ENCODE results near the gene FRYL. TPM values are rescaled to one million over a fixed set of nuclear protein-coding genes. Genes with fewer than 3 reads are reported as not detected.

FRYL gene
- total RNA-seq, 1 donor from 2014 or later = 60.7 TPM

DNA sequence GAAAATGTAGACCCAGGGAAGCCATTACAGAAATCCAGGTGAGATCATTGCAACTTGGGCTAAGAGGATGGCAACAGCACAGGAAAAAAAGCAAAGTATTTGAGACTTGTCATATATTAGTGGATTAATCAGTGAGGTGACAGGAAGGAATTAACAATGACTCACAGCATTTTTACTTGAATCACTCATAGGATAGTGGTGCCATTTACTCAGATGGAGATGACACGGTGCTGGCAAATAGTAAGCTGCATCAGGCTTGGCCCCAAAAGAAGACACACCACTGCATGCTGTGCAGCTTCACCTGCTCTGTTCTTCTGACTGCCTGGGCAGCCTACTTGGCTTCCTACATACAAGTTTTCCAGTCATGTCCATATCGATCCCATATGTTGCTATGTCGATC lies 144.8 kb downstream of the FRYL start:
- DNase-seq (ENCODE audit: low spot score in 2 of 2) = no peak

GRCh38 chr4:48634688-48635308 lies 145.3 kb downstream of the FRYL start:
- DNase-seq (ENCODE audit: low spot score in 2 of 2) (no peak), FAIRE-seq (no peak)

More for the DNA sequence above, 144.8 kb downstream of the FRYL start:
- FAIRE-seq = no peak

GRCh38 chr4:48633657-48634056 lies 146.4 kb downstream of the FRYL start:
- FAIRE-seq = peak; percentile 19

DNA sequence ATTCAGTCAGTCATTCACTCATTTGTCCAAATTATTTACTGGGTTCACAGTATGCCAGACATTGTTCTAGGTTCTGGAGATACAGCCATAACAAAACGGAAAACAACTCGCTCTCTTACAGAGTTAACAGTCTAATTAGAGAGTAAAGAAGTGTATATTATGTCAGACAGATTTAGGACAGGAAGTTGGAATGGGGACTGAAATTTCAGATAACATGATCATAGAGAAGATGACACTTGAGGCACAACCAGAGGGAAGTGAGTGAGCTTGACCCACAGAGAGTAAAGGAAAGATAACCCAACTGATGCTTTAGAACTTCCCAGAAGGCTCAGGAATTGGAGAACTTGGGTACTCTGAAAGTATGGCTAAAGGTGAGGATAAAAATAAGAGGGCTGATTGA lies 150.6 kb downstream of the FRYL start:
- DNase-seq (ENCODE audit: low spot score in 2 of 2) (no peak), FAIRE-seq (no peak)

More at GRCh38 chr4:48633657-48634056, 146.4 kb downstream of the FRYL start:
- no peak for DNase-seq (ENCODE audit: low spot score in 2 of 2)

DNA sequence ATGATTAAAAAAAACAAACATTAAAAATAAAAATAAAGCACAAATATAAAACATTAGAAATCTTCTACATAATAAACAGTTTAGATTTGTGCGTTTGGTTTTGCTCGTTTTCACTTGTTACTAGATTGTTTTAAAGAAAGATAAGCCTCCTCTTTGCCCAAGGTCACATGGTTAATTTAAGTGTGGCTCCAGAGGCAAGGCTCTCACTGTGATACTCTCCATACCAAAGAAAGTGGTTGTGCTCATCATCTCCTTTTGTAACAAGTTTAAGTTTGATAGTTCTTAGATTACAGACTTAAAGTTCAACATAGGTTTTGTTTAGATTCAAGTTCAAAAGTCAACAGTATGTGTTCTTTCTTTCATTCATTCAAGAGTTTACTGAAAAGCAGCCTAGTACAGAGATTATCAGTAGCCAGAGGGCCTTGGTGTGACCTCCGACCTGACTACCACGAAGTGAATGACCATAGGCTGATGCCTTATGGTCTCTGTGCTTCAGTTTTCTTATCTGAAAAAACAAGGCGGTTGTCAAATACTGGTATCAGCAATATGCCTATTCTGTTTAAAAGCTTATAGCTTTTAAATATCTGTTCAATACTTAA lies 156.8 kb downstream of the FRYL start:
- DNase-seq (ENCODE audit: low spot score in 2 of 2) (no peak), FAIRE-seq (no peak)

DNA sequence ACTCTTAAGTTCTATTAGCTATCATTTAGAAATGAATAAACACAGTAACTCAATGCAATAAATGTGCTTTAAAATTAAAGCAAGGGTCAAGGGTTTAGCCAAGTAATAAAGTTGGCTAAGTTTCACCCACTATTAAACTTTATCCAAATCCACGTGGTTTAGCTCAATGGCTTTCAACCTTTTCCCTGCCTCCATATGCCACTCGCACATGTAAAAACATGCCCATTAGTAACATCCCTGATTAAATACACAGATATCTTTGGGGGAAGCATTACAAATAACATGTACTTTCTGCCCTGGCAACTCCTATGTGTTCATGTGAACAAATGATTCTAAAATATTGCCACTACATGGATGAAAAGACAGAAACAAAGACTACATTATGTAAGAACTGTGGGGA lies 159.2 kb downstream of the FRYL start:
- DNase-seq (ENCODE audit: low spot score in 2 of 2) = no peak
- FAIRE-seq = no peak

DNA sequence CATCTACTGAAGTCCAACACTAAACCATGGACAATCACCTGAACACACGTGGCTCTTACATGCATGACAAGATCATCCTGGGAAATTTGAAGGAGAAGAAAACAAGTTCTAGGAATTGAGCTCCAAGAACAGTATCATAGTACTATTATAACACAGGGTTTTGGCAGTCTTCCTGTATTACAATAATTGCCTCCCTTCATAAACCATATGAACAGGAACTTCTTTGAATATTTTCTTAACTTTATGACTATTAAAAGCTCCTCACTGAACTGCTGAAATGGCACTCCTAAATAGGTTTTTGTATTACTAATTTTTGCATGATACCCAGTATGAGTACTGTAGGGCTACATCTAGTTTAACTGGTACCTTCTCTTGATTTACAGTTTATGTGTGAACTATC lies 160.0 kb downstream of the FRYL start:
- DNase-seq (ENCODE audit: low spot score in 2 of 2) (no peak), FAIRE-seq (no peak)

- DNase-seq (ENCODE audit: low spot score in 2 of 2) (no peak), FAIRE-seq (no peak)
Measured at GRCh38 chr4:48604527-48604926, 175.6 kb downstream of the FRYL start.

DNA sequence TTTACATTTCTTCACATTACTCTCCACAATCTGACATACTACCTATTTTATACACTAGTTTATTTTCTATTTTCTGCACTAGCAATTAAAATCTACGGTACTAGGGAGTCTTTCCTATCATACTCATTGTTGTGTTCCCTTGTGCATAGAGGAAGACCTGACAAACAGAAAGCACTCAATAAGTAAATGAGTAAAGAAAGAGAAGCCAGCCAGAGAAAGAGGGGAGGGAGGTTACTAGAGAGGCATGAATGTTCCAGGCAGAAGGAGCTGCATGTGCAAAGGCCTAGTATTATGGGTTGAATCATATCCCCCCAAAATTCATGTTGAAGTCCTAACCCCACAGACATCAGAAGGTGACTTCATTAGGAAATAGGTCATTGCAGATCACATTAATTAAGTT lies 176.0 kb downstream of the FRYL start:
- no peak for FAIRE-seq
- DNase-seq (ENCODE audit: low spot score in 2 of 2) = no peak

GRCh38 chr4:48603366-48604003 lies 176.6 kb downstream of the FRYL start:
- FAIRE-seq (no peak), DNase-seq (ENCODE audit: low spot score in 2 of 2) (no peak)

DNA sequence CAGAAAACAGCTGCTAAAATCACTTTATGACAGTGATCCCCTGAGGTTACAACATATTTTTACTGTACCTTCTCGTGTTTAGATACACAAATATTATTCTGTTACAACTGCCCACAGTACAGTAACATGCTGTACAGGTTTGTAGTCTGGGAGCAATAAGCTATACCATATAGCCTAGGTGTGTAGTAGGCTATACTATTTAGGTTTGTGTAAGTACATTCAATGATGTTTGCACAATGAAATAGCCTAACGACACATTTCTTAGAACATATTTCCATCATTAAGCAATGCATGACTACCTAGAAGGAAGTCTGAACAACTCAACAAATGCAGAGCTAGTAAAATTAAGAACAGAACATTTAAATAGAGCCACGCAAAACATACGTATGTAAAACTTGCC lies 177.3 kb downstream of the FRYL start:
- DNase-seq (ENCODE audit: low spot score in 2 of 2) (no peak), FAIRE-seq (no peak)

GRCh38 chr4:48602222-48602621 lies 177.9 kb downstream of the FRYL start:
- FAIRE-seq (no peak), DNase-seq (ENCODE audit: low spot score in 2 of 2) (no peak)

DNA sequence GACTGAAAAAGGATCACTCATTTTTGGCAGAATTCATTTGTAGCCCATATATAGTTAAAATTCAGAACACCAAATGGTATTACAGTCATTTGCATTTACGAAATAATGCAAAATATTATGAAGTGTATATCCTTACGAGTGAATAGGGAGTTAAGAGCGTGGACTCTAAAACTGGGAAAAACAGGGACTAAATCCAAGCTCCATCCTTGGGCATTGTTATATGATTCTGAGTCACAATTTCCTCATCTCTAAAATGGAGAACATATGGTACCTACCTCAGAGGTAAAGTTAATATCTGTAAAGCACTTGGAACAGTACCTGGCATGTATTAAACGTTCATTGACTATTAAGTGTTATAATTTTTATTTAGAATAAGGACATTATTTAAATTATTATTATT lies 183.7 kb downstream of the FRYL start:
- DNase-seq (ENCODE audit: low spot score in 2 of 2) = no peak
- peak; percentile 8 for FAIRE-seq

DNA sequence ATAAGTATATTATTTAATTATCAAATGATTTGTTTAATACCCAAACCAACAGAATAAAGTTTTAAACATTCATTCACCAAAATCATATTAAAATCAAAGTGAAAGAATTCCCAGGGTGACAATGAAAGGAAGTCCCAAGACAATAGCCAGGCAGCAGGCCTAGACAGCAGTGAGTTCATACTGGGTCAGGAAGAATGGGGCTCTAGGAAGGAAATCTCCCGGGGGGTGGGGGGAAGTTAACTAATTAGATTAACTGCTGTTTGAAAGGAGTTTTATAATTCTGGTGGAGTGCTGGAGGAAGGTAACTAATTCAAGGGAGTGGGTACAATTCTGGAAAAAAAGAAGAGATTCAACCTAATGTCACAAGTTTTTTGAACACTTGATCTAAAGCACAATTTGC lies 185.9 kb downstream of the FRYL start:
- FAIRE-seq = no peak

DNA sequence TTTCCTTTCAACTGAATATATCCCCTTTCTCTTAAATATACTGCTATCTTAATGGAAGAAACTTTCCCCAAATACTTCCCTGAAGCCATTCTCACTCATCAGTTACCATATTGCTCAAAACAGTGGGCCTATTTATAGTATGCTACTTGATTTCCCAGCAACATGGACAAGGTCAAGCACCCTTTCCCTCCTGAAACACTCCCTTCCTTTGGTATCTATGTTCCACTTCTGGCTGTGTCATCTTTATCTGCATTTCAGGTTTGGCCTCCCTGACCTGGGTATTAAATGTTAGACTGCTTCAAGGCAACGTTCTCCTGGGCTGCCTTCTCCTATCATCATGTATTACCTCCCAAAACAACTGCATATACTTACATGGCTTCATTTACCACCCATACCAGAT lies 188.7 kb downstream of the FRYL start:
- DNase-seq (ENCODE audit: low spot score in 2 of 2) (no peak), FAIRE-seq (no peak)

More for the DNA sequence above, 185.9 kb downstream of the FRYL start:
- DNase-seq (ENCODE audit: low spot score in 2 of 2) = no peak

- DNase-seq (ENCODE audit: low spot score in 2 of 2) = no peak
Measured at GRCh38 chr4:48590884-48591283, 189.2 kb downstream of the FRYL start.

GRCh38 chr4:48589098-48589445 lies 191.0 kb downstream of the FRYL start:
- DNase-seq (ENCODE audit: low spot score in 2 of 2) = no peak
- no peak for FAIRE-seq

More at GRCh38 chr4:48590884-48591283, 189.2 kb downstream of the FRYL start:
- FAIRE-seq = no peak

DNA sequence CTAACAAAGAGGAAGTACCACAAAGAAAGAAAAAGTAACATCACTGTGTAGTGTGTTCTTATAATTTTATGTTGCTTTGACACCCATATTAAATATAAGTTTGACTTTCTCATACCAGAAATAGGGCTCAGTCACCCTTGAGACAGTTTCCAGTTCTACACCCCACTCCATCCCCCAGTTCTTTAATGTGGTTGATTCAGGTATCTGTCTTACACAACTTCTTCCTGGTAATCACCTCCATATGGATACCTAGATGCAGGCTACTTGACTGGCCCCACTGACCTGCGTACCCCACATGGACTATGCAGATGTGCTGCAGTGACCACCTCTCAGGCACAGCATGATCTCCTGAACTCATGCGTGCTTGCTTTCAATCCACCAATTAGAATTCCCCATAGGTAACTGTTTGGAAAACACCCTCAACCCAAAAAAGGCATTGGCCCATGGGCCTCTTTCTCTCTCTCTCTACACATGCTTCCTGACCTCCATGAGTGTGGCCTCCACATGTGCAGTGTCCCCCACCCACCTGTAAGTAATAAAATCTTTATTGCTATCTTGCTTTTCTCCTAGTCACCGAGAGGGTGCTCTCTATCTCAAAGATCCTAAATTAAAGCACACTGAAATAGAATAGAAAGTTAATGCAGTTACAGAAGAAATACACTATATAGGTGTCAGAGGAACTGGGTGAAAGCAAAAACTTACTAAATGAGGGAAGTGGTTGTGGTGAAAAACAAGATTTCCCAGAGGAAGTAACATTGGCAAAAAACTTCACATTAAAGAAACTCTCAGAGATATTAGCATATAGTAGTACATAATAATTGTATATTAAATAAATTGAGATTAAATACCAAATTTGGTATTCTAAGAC lies 191.6 kb downstream of the FRYL start:
- DNase-seq (ENCODE audit: low spot score in 2 of 2) (no peak), FAIRE-seq (no peak)

- DNase-seq (ENCODE audit: low spot score in 2 of 2) = no peak
- peak; percentile 21 for FAIRE-seq
Measured at GRCh38 chr4:48585401-48585800, 194.7 kb downstream of the FRYL start.

DNA sequence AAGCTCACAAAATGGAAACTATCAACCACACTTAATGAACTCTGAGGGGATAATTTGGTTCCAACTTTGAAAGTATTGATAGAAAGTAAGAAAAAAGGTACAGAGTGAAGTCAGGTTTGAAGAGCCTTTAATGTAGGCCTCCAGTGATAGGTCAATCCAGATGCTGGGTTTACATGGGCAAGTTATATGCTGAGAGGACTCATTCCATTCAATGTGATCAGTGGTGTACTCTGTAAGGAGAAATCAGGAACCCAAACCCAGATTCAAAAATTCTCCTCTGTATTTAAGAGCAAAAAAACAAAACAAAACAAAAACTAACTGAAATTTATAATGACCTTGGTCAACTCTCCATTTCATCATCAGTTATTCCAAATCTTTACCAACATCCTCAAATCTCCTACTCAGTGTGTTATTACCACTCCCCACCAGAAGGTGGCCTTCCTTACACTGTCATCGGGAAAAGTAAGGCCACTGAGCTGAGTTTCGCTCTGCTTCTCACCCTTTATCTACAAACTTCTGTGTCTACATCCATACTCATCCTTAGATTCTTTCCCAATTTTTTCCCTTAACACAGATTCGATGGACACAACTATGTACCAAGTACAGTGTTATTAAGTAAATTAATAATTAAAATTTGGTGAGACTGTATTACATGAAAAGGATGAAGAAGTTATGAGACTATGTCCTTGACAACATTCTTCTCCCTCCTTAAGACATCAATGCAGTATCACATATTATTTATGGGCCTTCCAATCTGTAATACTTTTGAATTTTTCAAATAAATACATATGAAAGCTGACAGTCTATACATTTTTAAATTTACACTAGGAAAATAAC lies 201.7 kb downstream of the FRYL start:
- peak; percentile 11 to 42 for DNase-seq (ENCODE audit: low spot score in 2 of 2)
- peak; percentile 89 for FAIRE-seq
